ENCODE results near the gene CAPN11. TPM values are rescaled to one million over a fixed set of nuclear protein-coding genes. Genes with fewer than 3 reads are reported as not detected.

The CAPN11 gene
- total and polyA plus RNA-seq, 9 of the 15 experiments (the other 6 are each of a cell fraction or from before 2014, with no cell fraction given), result 0.03 to 0.61 (median 0.17) TPM; not detected in 1

GRCh38 chr6:44221291-44221960, 62.8 kb downstream of the CAPN11 start (continued):
- TF ChIP-seq REST (IDR thresholded peaks at IDR 0.05; ENCODE audit: borderline replicate concordance), result peak; percentile 56
- no peak for TF ChIP-seq REST (CRISPR knock-in tag; IDR thresholded peaks at IDR 0.05; ENCODE audit: low read depth)
- TF ChIP-seq CEBPG (CRISPR knock-in tag; IDR thresholded peaks at IDR 0.05), result 0 out of 2 replicates have a peak, but pooled peaks have one; percentile 19
- no peak for TF ChIP-seq CEBPG (tag; conservative IDR thresholded peaks at IDR 0.05 in 1 of 2, IDR thresholded peaks at IDR 0.05 in 1 of 2)
- TF ChIP-seq CTCFL (IDR thresholded peaks at IDR 0.05; ENCODE audit: borderline replicate concordance, insufficient read depth, low read depth, low read length, poor library complexity, severe bottlenecking), result peak; percentile 95
- peak; percentile 29 for TF ChIP-seq PRDM10 (IDR thresholded peaks at IDR 0.05; ENCODE audit: partially characterized antibody)
- peak; percentile 84 for TF ChIP-seq ZBTB7A (IDR thresholded peaks at IDR 0.05; ENCODE audit: borderline replicate concordance, control insufficient read depth, low read depth, low read length)
- TF ChIP-seq ZNF586 (CRISPR knock-in tag; conservative IDR thresholded peaks at IDR 0.05), result no peak
- TF ChIP-seq MBD2 (IDR thresholded peaks at IDR 0.05; ENCODE audit: borderline replicate concordance, low read depth), result 0 out of 2 replicates have a peak, but pooled peaks have one; percentile 19
- 0 out of 2 replicates have a peak, but pooled peaks have one; percentile 21 for TF ChIP-seq JUND (IDR thresholded peaks at IDR 0.05; ENCODE audit: borderline replicate concordance, low read depth, low read length)
- TF ChIP-seq JUND (tag; IDR thresholded peaks at IDR 0.05; ENCODE audit: borderline replicate concordance, low read depth, low read length), result peak; percentile 42; the same call in 1 of the 3 replicates
- no peak for TF ChIP-seq ZNF212 (CRISPR knock-in tag; IDR thresholded peaks at IDR 0.05)
- TF ChIP-seq BRD4 (IDR thresholded peaks at IDR 0.05), result no peak

All from K562 (cell line).